ENCODE measurements around the gene MINAR1.
"Not testable (repeated sequence)": the region's sequence is repeated elsewhere in the genome, so short reads cannot be mapped to it uniquely, and the experiment has no call there.

MINAR1 gene, protein sequence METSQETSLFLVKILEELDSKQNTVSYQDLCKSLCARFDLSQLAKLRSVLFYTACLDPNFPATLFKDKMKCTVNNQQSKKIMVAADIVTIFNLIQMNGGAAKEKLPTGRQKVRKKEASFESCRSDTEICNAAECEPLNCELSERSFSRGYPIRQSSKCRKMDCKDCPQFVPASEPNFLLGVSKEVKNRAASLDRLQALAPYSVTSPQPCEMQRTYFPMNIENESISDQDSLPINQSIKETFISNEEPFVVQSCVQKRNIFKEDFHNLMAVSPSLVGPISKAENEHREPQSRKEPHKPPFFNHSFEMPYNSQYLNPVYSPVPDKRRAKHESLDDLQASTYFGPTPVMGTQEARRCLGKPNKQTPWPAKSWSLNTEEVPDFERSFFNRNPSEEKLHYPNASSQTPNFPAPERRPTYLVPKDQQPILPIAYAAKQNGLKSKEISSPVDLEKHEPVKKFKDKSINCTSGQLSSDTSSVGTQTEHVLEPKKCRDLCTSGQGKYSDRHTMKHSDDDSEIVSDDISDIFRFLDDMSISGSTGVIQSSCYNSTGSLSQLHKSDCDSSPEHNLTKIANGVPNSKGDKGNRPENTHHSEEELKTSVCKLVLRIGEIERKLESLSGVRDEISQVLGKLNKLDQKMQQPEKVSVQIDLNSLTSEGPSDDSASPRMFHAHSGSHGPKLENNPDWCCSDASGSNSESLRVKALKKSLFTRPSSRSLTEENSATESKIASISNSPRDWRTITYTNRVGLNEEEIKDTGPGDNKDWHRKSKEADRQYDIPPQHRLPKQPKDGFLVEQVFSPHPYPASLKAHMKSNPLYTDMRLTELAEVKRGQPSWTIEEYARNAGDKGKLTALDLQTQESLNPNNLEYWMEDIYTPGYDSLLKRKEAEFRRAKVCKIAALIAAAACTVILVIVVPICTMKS
- 1.3 to 1.4 reads per million in 2 experiments for total RNA-seq

DNA sequence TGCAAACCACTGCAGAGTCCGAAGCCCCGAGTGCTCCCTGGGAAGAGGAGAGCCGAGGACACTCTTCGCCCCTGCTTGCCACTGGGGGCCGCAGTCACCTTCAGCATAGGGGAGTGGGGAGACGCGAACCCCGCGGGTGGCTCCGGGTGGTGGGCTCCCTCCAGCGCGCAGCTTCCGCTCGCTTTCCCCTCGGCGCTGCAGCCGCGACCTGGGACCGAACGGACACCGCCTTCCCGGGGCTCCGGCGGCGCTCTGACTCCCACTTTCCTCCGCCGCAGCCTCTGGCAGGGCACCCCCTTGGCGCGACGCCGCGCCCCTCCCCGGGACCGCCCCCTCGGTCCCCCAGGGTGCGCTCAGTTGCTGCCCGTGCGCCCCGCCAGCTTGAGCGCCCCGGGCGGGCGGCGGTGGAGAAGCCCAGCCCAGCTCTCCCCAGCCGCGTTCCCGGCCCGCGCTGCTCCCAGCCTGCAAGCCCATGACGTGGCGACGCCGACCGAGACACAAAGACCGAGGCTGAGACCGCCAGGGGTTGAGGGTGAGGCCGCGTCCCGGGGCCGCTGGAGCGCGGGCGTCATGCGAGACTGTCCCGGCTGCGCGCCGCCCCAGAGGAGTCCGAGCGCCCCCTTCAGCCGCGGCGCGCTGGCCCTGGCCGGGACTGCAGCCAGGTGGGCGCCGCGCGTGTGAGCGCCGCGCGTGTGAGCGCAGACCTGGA, at the start of gene MINAR1:
Gene MINAR1, plus strand, starts transcription at position 701 of the 709 bp plus-strand sequence. CDS start 23,812 bp downstream, outside the sequence.
- no peak for DNase-seq (ENCODE audit: low read depth)

DNA sequence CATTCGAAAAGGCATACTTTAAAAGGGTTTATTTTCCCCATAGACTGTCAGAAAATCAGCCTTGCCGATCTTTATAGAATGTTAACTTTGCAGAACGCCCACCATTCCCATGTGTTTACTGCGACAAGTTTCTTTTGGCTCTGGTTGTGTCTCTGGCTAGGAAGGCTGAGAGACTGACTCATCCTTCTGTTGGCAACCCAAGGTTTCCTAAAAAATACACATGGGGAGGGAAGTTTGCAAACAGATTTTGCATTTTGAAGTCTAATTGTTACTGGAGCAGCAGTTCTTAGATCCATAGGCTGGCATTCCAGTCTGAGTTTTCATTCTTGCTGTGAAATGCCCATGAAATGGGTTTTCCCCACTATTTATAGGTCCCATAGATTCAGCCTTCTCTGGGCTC, 37.9 kb upstream of the MINAR1 start:
- no peak for DNase-seq (ENCODE audit: low read depth)

- no peak for DNase-seq (ENCODE audit: low read depth)
These were observed 35.3 kb upstream of the MINAR1 start for GRCh38 chr15:79396850-79397249.

DNA sequence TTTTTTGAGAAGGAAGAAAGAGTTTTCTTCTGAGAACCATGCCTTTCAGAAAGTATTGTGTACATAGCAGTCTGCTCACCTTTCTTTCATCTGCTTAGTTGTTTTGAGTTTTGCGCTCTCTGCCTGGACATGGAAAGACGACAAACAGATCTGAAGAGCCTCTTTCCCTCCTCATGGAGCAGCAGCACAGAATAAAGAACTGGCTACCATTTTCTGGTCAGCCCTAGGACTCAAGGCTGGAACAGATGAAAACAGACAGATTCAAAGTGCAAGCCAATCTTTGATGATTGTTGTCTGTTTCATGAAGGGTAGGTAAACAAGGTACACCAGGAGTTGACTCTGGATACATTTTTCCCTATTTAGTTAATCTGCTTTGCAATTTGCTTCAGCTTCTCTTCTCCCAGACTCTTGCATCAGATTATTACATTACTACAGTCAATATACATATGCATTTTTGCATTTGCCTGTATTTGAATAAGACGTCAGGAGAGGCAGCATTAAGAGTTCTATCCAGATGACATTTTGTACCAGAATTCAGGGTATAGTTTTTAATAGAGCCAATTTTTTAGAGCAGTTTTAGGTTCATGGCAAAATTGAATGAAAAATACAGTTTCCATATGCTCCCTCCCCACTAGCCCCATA, 34.7 kb upstream of the MINAR1 start:
- no peak for DNase-seq (ENCODE audit: low read depth)

GRCh38 chr15:79399606-79400005, 32.5 kb upstream of the MINAR1 start:
- DNase-seq (ENCODE audit: low read depth) = no peak

DNA sequence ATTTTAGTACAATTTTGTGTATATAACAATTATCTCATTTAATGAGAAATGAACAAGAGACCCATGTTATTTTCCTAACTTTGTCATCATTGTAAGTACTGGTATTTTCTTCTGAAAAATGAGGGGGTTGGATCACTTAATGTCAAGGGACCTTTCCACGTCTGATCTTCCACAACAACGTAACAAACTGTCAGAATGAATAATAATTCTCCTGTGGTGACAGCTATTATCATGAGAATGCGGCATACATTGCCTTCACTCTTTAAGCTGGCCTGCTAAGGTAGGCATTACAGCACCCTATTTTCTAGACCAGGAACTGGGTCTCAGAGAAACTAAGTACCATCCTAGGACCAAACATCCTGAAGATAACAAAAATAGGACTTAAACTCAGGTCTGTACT, 31.5 kb upstream of the MINAR1 start:
- DNase-seq (ENCODE audit: low read depth) = no peak

GRCh38 chr15:79401301-79401700, 30.8 kb upstream of the MINAR1 start:
- DNase-seq (ENCODE audit: low read depth) = no peak

GRCh38 chr15:79402136-79402535, 30.0 kb upstream of the MINAR1 start:
- no peak for DNase-seq (ENCODE audit: low read depth)

GRCh38 chr15:79403501-79403900, 28.6 kb upstream of the MINAR1 start:
- DNase-seq (ENCODE audit: low read depth) = no peak

GRCh38 chr15:79406210-79406609, 25.9 kb upstream of the MINAR1 start:
- no peak for DNase-seq (ENCODE audit: low read depth)

DNA sequence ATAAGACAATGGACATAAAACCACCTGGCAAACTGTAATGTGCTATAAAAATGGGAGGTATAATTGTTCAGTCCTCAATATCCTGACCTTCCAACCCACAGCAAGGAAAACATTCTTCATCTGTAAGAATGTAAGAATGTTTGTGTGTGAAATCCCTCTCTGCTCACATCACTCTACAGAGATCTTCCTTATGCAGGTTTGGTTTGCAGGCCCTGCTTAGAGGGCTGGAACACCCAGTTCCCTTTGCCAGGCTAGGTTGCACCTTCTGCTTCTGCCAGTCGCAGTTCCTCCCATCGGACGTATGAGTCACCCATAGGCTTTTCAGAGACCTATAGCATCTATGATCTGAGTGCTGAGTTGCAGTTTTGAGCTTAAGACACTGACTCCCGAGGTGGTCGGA, 24.1 kb upstream of the MINAR1 start:
- no peak for DNase-seq (ENCODE audit: low read depth)

- no peak for DNase-seq (ENCODE audit: low read depth)
These were observed 21.9 kb upstream of the MINAR1 start for GRCh38 chr15:79410237-79410636.

DNA sequence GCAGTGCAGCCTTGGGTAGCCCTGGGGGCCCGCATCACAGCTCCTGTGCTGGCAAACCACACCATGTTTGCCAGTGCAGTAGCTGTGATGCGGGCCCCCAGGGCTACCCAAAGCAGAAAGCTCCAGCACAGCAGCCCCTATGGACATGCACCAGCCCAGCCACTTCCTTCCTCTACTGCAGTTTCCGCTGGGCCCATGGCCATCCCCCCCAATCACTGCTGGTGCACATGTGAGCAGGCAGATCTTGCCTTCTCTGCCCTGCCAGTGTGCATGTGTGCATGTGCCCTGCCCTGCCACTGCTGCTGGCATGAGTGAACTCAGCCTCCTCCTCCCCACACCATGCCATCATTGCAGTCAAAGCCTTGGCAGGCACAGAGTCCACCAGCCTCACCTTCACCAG, 20.1 kb upstream of the MINAR1 start:
- no peak for DNase-seq (ENCODE audit: low read depth)

GRCh38 chr15:79412429-79412828, 19.7 kb upstream of the MINAR1 start:
- DNase-seq (ENCODE audit: low read depth) = no peak

GRCh38 chr15:79416876-79417275, 15.3 kb upstream of the MINAR1 start:
- DNase-seq (ENCODE audit: low read depth) = no peak

DNA sequence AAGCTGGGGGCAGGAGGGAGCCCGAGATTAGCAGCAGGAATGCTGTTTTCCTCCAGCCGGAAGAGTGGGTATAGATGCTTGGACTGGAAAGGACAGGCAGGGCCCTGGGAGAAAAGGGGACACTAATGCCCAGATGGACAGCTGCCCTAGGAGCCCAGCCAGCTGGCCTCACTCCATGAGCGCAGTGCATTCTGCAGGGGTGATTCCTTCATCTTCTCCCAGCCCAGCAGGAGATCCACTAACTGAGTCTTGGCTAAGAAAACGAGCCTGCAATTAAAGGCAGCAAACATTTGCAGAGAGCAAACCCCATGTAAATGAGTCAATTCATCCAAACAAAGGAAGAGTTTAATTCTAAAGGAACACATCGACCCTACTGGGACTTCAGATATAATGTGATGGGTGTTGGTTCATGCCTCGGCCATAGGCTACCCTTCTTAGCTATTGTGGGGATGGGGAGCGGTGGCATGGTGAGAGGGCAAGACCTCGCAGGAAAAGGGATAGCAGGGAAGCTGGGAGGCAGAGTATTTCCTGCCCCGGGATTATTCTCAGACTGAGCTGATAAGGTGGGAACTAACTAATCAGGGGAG, 13.3 kb upstream of the MINAR1 start:
- no peak for DNase-seq (ENCODE audit: low read depth)

GRCh38 chr15:79425591-79426295, 6.4 kb upstream of the MINAR1 start:
- no peak for DNase-seq (ENCODE audit: low read depth)

GRCh38 chr15:79426899-79427298, 5.2 kb upstream of the MINAR1 start:
- not testable (repeated sequence) for DNase-seq (ENCODE audit: low read depth)

DNA sequence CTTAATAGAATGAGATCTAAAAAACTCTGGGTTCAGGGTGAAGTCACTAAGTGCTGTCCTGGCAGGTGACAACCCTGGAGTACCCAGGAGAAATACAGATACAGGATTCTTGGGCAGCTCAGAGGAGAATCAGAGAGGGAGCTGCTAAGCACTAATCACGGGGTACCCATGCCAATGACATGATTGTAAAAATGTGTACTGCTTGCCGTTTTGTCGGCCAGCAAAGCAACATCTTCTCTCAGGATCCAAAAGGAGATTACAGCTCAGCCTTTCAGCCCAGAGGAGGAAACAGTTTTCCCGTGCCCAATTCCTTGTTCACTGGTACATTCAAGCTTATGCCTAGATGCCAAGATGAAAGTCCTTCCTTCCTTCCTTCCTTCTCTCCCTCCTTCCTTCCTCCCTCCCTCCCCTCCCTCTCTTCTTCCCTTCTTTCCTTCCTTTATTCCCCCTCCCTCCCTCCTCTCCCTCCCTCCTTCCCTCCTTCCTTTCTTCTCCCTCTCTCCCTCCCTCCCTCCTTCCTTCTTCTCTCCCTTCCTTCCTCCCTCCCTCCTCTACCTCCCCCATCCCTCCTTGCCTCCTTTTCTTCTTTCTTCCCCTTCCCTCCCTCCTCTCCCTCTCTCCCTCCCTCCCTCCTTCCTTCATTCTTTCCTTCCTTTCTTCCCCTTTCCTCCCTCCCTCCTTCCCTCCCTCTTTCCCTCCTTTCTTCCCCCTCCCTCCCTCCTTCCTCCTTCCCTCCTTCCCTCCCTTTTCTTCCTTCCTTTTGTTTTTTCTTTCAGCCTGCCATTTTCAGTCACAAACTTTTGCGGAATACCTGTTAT, 4.1 kb upstream of the MINAR1 start:
- DNase-seq (ENCODE audit: low read depth) = no peak
